Measurements from ENCODE around the gene DNAJB4. TPM values are rescaled to one million over a fixed set of nuclear protein-coding genes. Genes with fewer than 3 reads are reported as not detected.
A peak's percentile ranks its signal among the peaks of the same experiment; 100 is the strongest.

DNAJB4 gene
- total RNA-seq, 4 donors from 2014 or later, result 74.1 to 123 (median 86.0) TPM

DNA sequence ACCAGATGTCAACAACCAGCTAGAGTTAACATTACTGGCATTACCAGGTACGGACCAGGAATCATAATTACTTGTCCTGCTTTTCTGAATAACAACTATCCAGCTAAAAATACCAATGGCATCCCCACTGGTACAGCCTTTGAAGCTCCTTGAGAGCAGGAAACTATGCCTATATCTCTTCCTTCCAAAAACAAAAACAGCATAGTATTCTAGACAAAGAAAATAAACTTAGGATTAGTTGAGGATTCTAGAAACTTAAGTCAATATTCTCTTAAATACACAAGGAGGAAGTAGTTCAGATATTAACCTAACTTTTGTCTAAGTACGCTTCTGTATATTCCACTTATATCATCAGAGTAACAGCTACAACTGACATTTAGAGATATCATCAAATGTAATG, 28.8 kb upstream of the DNAJB4 start:
- WGBS, 2 donors (ENCODE audit: low coverage in 1 of 2), result 25 to 29% methylated on average over 2 of the region's 2 CpGs
- TF ChIP-seq EP300 (IDR thresholded peaks at IDR 0.05) (no peak), POLR2A (IDR thresholded peaks at IDR 0.05) (no peak), POLR2AphosphoS5 (IDR thresholded peaks at IDR 0.05) (no peak)
- TF ChIP-seq, protein P1, sequence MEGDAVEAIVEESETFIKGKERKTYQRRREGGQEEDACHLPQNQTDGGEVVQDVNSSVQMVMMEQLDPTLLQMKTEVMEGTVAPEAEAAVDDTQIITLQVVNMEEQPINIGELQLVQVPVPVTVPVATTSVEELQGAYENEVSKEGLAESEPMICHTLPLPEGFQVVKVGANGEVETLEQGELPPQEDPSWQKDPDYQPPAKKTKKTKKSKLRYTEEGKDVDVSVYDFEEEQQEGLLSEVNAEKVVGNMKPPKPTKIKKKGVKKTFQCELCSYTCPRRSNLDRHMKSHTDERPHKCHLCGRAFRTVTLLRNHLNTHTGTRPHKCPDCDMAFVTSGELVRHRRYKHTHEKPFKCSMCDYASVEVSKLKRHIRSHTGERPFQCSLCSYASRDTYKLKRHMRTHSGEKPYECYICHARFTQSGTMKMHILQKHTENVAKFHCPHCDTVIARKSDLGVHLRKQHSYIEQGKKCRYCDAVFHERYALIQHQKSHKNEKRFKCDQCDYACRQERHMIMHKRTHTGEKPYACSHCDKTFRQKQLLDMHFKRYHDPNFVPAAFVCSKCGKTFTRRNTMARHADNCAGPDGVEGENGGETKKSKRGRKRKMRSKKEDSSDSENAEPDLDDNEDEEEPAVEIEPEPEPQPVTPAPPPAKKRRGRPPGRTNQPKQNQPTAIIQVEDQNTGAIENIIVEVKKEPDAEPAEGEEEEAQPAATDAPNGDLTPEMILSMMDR (IDR thresholded peaks at IDR 0.05), result no peak
- no peak for ATAC-seq
- Histone ChIP-seq H3K4me3 (peak overlapping the region in 1 of 2 donors; percentile 80), H3K4me1 (peaks cover 0 to 75% (median 20%) of the 10 kb centered on the region in 3 donors), H3K27ac (peak overlapping the region in 2 of 4 donors; percentile 96 to 98), H3K27me3 (no peaks in the 10 kb centered on the region), H3K9me3 (no peaks in the 10 kb centered on the region), H3K36me3 (peaks cover 0 to under 1% of the 10 kb centered on the region in 2 donors)

DNA sequence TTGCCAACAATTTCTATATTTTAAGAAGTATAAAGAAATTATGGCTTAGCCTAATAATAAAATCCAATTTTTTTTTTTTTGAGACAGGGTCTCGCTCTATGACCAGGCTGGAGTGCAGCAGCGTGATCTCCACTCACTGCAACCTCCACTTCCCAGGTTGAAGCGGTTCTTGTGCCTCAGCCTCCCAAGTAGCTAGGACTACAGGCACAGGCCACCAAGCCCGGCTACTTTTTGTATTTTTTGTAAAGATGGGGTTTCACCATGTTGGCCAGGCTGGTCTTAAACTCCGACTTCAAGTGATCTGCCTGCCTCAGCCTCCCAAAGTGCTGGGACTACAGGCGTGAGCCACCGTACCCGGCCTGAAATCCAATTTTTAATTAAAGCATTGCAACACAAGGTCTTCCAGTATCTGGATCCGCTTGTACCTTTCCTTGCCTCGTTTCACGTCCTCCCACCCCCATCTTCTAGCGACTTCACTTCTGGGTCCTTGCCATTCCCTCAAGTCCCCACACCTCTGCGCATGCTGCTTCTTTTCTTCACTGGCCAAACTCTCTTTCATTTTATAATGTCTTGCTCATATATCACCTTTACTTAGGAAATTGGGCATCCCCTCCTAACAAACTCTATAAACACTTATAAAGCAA, 28.2 kb upstream of the DNAJB4 start:
- ATAC-seq, result no peak
- H3K4me1 ChIP-seq, result peaks cover 0 to 75% (median 20%) of the 10 kb centered on the region in 3 donors
- H3K9me3 ChIP-seq, result no peaks in the 10 kb centered on the region
- no peaks in the 10 kb centered on the region for H3K36me3 ChIP-seq
- peak overlapping the region; percentile 1 to 80 for H3K4me3 ChIP-seq
- TF ChIP-seq POLR2AphosphoS5 (IDR thresholded peaks at IDR 0.05) (no peak), POLR2A (IDR thresholded peaks at IDR 0.05) (no peak), EP300 (IDR thresholded peaks at IDR 0.05) (no peak)
- TF ChIP-seq, protein P1 (IDR thresholded peaks at IDR 0.05), result no peak
- no peaks in the 10 kb centered on the region for H3K27me3 ChIP-seq
- 72 to 81% methylated on average over 7 to 12 of the region's 13 CpGs for WGBS, 2 donors (ENCODE audit: low coverage in 1 of 2)
- H3K27ac ChIP-seq, result peak overlapping the region in 3 of 4 donors; percentile 96 to 98 (median 96)

DNA sequence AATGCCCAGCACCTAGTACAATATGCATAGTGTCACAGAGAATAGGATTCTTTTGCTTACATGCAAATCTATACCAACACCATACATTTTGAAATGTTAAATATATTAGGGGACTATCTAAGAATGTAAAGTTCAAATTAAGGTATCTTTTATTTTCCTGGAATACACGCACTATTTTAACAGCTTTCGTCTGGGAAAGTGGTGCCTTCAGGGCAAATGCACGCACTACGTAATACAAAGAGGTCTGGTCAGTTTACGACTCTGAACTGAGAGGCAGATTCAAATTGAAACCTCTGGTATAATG, 26.8 kb upstream of the DNAJB4 start:
- WGBS, 2 donors (ENCODE audit: low coverage in 1 of 2), result 0% methylated on average over 5 of the region's 5 CpGs
- H3K4me1 ChIP-seq, result peaks cover 0 to 67% (median 17%) of the 10 kb centered on the region in 3 donors
- no peaks in the 10 kb centered on the region for H3K36me3 ChIP-seq
- H3K9me3 ChIP-seq, result no peaks in the 10 kb centered on the region
- no peaks in the 10 kb centered on the region for H3K27me3 ChIP-seq
- peak overlapping the region; percentile 80 to 88 for H3K4me3 ChIP-seq
- TF ChIP-seq EP300 (IDR thresholded peaks at IDR 0.05), result no peak
- no peak for TF ChIP-seq POLR2AphosphoS5 (IDR thresholded peaks at IDR 0.05)
- TF ChIP-seq POLR2A (IDR thresholded peaks at IDR 0.05), result peak in 1 of 2 donors; percentile 15
- TF ChIP-seq, protein P1 (IDR thresholded peaks at IDR 0.05), result no peak
- no peak for ATAC-seq
- peak overlapping the region; percentile 96 to 98 (median 96) for H3K27ac ChIP-seq

DNA sequence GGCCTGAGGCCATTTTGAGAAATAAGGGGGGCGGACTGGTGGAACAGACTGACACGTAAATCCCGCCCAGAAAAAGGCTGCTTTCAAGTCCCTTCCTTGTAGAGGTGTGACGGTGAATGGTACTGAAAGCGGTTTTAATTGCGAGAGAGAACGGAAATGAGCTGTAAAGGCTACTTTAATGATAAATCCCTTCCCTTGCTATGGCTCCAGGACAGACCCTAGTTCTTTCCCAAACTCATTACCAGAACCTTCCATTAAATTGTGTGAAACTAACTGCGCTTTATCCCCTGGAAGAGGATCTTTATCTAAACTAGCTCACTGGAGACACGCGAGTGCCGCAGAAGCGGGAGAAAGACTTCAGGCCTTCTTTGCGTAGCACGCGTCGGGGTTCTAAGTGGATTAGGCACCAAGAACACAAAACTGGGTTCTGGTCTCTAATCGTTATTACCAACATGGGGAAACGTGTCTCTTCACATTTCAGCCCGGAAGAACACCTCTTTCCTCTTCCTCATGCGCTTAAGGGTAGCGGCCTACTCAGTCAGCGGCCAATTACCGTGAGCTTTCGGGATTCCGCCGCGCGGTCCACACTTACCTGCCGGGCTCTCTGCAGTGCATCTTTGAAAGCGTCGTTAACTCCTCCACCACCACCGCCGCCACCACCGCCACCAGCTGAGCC, 26.3 kb upstream of the DNAJB4 start:
- no peaks in the 10 kb centered on the region for H3K27me3 ChIP-seq
- peak; percentile 65 for ATAC-seq
- peak overlapping the region; percentile 80 to 88 for H3K4me3 ChIP-seq
- H3K27ac ChIP-seq, result peak overlapping the region; percentile 96 to 98 (median 96)
- no peaks in the 10 kb centered on the region for H3K36me3 ChIP-seq
- peak; percentile 73 for TF ChIP-seq POLR2AphosphoS5 (IDR thresholded peaks at IDR 0.05)
- peak in 1 of 2 donors; percentile 36 for TF ChIP-seq POLR2A (IDR thresholded peaks at IDR 0.05)
- TF ChIP-seq, protein P1 (IDR thresholded peaks at IDR 0.05), result no peak
- no peak for TF ChIP-seq EP300 (IDR thresholded peaks at IDR 0.05)
- H3K4me1 ChIP-seq, result peaks cover 0 to 63% (median 17%) of the 10 kb centered on the region in 3 donors
- WGBS, 2 donors (ENCODE audit: low coverage in 1 of 2), result 0 to 1% methylated on average over 7 to 14 of the region's 34 CpGs
- H3K9me3 ChIP-seq, result no peaks in the 10 kb centered on the region
